T1000 (cell line): Measurements from ENCODE around the gene NPIPA7.
"Not testable (repeated sequence)": the region's sequence is repeated elsewhere in the genome, so short reads cannot be mapped to it uniquely, and the experiment has no call there.

ENCODE experiments used
- DNase-seq: peaks from one replicate; lab custom pipeline; 2025; ENCODE audit warnings: mixed read lengths; lab: John Stamatoyannopoulos, UW

Gene NPIPA7

DNA sequence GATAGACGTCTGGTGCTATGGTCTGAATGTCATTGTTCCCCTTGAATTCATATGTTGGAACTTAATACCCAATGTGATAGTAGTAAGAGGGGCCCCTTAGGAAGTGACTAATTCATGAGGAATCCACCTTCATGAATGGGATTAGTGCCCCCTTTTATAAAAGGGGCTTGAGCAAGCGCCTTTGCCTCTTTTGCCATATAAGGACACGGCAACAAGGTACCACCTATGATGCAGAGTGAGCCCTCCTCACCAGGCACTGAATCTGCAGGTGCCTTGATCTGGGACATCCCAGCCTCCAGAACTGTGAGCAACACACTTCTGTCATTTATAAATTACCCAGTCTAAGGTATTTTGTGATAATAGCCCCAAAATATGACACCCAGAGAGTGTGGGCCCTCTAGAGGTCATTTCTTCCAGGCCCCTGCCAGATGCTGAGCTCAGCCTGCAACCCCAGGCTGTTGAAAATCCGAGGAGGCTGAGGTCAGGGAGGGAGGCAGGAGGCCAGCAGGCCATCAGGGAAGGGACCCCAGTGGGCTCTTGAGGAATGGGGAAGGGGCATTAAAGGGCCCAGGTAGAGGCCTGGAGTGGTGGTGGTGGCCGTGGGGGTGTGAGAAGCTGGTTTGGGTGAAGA, 39.1 kb downstream of the NPIPA7 start:
- not testable (repeated sequence) for DNase-seq

DNA sequence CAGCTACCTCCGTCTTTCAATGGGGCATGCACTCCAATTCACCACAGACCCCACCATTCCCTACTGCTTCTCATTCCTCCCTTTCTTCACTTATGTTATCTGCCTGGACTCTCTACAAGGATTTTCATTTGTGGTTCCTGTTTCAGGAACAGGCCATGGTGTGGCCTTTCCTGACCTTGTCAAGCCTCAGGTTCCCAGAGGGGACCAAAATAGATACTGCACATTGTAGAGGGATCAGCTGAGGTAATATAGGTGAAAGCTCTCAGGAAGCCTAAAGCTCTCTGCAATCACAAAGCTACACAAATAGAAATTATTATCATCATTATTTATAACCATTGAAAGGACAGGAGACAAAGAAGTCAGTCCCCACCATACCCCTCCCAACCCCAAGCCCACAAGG, 41.6 kb downstream of the NPIPA7 start:
- DNase-seq = not testable (repeated sequence)

DNA sequence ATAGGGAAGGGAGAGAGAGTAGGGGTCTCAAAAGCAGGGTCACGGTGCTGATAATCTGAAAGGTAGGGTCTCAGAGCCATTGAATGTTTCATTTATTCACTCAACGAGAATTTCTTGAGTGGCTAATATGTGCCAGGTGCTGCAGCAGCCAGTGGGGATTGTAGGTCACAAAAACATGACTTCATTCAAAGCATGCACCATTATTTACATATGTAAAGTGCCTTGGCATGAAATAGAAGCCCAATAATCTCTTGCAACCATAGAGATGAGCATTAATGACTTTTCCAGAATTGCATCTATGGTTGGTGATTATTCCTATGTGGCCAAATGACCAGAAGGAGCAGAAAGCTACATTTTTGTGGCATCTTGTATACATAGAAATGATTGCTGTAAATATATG, 46.2 kb downstream of the NPIPA7 start:
- not testable (repeated sequence) for DNase-seq

DNA sequence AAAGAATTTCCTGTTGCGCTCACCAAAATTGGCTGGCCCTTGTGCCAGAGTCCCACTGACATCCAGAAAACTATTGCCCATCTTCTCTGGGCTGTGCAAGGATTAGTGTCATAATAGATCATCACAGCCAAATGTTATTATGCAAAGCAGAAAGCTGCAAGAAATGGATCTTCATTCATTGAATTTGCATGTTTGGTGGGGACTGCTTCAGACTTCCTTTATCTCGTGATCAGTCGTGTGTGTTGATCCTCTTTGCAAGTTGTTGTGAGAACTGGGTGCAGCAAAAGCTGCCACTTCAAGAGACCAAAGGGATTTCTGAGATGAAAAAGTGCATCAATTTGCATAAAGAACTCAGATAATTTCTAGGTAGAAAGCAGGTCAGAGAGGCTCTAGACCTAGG, 52.2 kb downstream of the NPIPA7 start:
- DNase-seq = not testable (repeated sequence)

DNA sequence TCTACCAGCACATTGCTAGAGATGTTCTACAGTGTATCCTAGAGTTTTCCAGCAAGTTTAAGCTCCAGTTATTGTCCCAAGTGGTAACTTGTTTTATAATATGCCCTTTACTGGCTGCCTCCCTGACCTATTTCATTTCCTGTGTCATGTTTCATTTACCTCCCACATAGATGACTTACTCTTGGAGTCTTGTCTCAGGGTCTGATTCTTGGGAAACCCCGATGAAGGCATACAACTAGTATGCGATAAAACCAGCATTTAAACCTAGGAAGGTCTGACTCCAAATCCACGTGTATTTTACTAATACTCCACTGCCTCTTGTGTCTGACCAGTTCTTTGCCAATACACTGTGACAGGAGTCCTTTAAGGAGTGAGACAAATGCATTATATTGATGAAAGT, 55.8 kb downstream of the NPIPA7 start:
- not testable (repeated sequence) for DNase-seq

DNA sequence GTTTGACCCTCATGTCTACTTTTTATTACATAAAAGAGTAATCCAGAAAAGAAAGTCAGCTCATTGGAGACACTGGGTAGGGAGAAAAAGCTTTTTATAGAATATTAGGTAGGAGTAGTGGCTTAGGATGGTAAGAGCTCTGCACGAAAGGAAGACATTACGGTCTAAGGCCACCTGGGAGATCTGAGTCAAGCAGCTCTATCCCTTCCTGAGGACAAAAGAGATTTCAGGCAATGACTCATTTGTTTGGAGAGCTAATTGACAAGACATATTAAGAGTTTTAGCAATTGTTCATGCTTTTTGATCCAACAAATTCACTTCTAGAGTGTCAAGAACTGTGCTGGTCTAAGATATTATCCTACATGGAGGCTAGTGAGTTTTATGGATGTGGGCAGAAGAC, 62.5 kb downstream of the NPIPA7 start:
- not testable (repeated sequence) for DNase-seq
